HG03378 (cell line): ENCODE measurements around the gene BCAR3.
A peak's percentile ranks its signal among the peaks of the same experiment; 100 is the strongest.
"Not testable (repeated sequence)": the region's sequence is repeated elsewhere in the genome, so short reads cannot be mapped to it uniquely, and the experiment has no call there.

Experiments
- ATAC-seq: cut with Tn5 transposase; IDR thresholded peaks from one replicate; pipeline ENCODE4 v1.9.1; 2021; ENCODE audit warnings: mild to moderate bottlenecking, moderate library complexity; ENCODE audit not compliant: unreplicated experiment

BCAR3 gene

GRCh38 chr1:93690341-93690740 lies 8.7 kb upstream of the BCAR3 start:
- no peak for ATAC-seq

GRCh38 chr1:93689521-93690223 lies 8.0 kb upstream of the BCAR3 start:
- ATAC-seq: no peak

GRCh38 chr1:93687542-93687941 lies 5.9 kb upstream of the BCAR3 start:
- ATAC-seq: no peak

GRCh38 chr1:93686504-93687250 lies 5.0 kb upstream of the BCAR3 start:
- no peak for ATAC-seq

- ATAC-seq: no peak
Measured at GRCh38 chr1:93685918-93686317, 4.3 kb upstream of the BCAR3 start.

GRCh38 chr1:93683234-93683633 lies 1.6 kb upstream of the BCAR3 start:
- ATAC-seq: no peak

GRCh38 chr1:93681989-93682412 lies 364 bp upstream of the BCAR3 start:
- ATAC-seq: no peak

GRCh38 chr1:93680420-93681100 lies 1.1 kb downstream of the BCAR3 start:
- peak; percentile 60 for ATAC-seq

GRCh38 chr1:93680076-93680419 lies 1.6 kb downstream of the BCAR3 start:
- no peak for ATAC-seq

- ATAC-seq: no peak
Measured at GRCh38 chr1:93679546-93679945, 2.1 kb downstream of the BCAR3 start.

GRCh38 chr1:93678946-93679480 lies 2.6 kb downstream of the BCAR3 start:
- ATAC-seq: no peak

GRCh38 chr1:93678491-93678890 lies 3.1 kb downstream of the BCAR3 start:
- ATAC-seq: no peak

- ATAC-seq: no peak
Measured at GRCh38 chr1:93677729-93678128, 3.9 kb downstream of the BCAR3 start.

- no peak for ATAC-seq
Measured at GRCh38 chr1:93676427-93676826, 5.2 kb downstream of the BCAR3 start.

GRCh38 chr1:93675931-93676330 lies 5.7 kb downstream of the BCAR3 start:
- ATAC-seq: no peak

GRCh38 chr1:93675271-93675670 lies 6.4 kb downstream of the BCAR3 start:
- no peak for ATAC-seq

- not testable (repeated sequence) for ATAC-seq
Measured at GRCh38 chr1:93674071-93674470, 7.6 kb downstream of the BCAR3 start.

GRCh38 chr1:93673163-93673829 lies 8.3 kb downstream of the BCAR3 start:
- ATAC-seq: no peak

- ATAC-seq: no peak
Measured at GRCh38 chr1:93672477-93673162, 9.0 kb downstream of the BCAR3 start.

GRCh38 chr1:93672069-93672468 lies 9.6 kb downstream of the BCAR3 start:
- no peak for ATAC-seq
